ENCODE data around the gene DNAH10. TPM values are rescaled to one million over a fixed set of nuclear protein-coding genes. Genes with fewer than 3 reads are reported as not detected.

DNAH10 gene
- total and polyA plus RNA-seq, 2 of the 13 experiments (the other 11 are each of a cell fraction or from before 2014, with no cell fraction given) = 0.01 to 0.02 TPM

DNA sequence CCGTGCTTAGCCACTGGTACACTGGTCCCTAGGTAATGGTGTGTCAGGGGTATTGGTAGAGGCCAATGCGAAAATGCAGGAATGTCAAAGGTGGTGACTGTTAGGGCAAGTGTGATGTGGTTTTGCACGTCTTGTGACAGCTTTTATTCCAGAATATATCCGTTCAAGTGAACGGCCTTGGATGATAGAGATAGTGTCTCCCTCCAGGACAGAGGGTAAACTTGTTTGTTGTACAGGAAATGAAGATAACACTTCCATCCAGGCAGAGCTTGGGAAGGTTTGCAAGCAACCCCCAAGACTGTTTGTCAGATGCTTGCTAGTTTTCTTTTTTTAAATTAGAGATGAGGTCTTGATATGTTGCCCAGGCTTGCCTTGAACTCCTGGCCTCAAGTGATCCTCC, 84.2 kb downstream of the DNAH10 start (continued):
- TF ChIP-seq, protein P1, sequence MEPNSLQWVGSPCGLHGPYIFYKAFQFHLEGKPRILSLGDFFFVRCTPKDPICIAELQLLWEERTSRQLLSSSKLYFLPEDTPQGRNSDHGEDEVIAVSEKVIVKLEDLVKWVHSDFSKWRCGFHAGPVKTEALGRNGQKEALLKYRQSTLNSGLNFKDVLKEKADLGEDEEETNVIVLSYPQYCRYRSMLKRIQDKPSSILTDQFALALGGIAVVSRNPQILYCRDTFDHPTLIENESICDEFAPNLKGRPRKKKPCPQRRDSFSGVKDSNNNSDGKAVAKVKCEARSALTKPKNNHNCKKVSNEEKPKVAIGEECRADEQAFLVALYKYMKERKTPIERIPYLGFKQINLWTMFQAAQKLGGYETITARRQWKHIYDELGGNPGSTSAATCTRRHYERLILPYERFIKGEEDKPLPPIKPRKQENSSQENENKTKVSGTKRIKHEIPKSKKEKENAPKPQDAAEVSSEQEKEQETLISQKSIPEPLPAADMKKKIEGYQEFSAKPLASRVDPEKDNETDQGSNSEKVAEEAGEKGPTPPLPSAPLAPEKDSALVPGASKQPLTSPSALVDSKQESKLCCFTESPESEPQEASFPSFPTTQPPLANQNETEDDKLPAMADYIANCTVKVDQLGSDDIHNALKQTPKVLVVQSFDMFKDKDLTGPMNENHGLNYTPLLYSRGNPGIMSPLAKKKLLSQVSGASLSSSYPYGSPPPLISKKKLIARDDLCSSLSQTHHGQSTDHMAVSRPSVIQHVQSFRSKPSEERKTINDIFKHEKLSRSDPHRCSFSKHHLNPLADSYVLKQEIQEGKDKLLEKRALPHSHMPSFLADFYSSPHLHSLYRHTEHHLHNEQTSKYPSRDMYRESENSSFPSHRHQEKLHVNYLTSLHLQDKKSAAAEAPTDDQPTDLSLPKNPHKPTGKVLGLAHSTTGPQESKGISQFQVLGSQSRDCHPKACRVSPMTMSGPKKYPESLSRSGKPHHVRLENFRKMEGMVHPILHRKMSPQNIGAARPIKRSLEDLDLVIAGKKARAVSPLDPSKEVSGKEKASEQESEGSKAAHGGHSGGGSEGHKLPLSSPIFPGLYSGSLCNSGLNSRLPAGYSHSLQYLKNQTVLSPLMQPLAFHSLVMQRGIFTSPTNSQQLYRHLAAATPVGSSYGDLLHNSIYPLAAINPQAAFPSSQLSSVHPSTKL (CRISPR knock-in tag; IDR thresholded peaks at IDR 0.05) = no peak

DNA sequence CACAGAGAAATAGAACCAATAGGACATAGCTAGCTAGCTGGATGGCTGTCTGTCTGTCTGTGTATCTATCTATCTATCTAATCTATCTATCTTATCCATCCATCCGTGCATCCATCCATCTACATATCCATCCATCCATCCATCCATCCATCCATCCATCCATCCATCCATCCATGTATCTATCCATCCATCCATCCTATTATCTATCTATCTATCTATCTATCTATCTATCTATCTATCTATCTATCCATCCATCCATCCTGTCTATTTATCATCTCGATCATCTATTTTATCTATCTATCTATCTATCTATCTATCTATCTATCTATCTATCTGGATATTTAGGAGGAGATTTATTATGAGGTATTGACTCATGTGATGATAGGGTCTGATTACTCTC, 84.9 kb downstream of the DNAH10 start:
- Histone ChIP-seq H3K27ac (ENCODE audit: extremely low read length, insufficient read depth, low read length) (no peak overlapping the region), H4K20me1 (ENCODE audit: insufficient read depth, low read length) (no peaks in the 10 kb centered on the region), H3K79me2 (ENCODE audit: insufficient read depth, low read length) (no peaks in the 10 kb centered on the region), H3K9ac (ENCODE audit: insufficient read depth, low read depth, low read length) (no peak overlapping the region), H3K4me1 (ENCODE audit: insufficient read depth, low read length) (no peaks in the 10 kb centered on the region), H3K9me3 (ENCODE audit: low read length) (no peaks in the 10 kb centered on the region), H3K27me3 (ENCODE audit: control insufficient read depth in 1 of 2, insufficient read depth in 2 of 2, low read length in 2 of 2) (peaks cover 1 to 31% of the 10 kb centered on the region in 2 experiments; a peak in 2 of 5 replicates), H3K4me2 (ENCODE audit: low read depth, low read length) (no peak overlapping the region), H2AFZ (ENCODE audit: low read length) (no peak overlapping the region), H3K4me3 (replicated peaks in 1 of 3; ENCODE audit: insufficient read depth in 1 of 3, low read depth in 2 of 3, low read length in 3 of 3) (no peak overlapping the region), H3K36me3 (replicated peaks in 1 of 2; ENCODE audit: control insufficient read depth in 1 of 2, insufficient read depth in 2 of 2, low read length in 2 of 2) (no peaks in the 10 kb centered on the region)
- no peak for TF ChIP-seq NFIB (CRISPR knock-in tag; IDR thresholded peaks at IDR 0.05; ENCODE audit: borderline replicate concordance)
- TF ChIP-seq ZNF790 (CRISPR knock-in tag; IDR thresholded peaks at IDR 0.05; ENCODE audit: borderline replicate concordance) = no peak
- TF ChIP-seq, protein P2, sequence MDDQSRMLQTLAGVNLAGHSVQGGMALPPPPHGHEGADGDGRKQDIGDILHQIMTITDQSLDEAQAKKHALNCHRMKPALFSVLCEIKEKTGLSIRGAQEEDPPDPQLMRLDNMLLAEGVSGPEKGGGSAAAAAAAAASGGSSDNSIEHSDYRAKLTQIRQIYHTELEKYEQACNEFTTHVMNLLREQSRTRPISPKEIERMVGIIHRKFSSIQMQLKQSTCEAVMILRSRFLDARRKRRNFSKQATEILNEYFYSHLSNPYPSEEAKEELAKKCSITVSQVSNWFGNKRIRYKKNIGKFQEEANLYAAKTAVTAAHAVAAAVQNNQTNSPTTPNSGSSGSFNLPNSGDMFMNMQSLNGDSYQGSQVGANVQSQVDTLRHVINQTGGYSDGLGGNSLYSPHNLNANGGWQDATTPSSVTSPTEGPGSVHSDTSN (CRISPR knock-in tag; IDR thresholded peaks at IDR 0.05; ENCODE audit: borderline replicate concordance) = no peak
- TF ChIP-seq ZNF614 (CRISPR knock-in tag; IDR thresholded peaks at IDR 0.05; ENCODE audit: borderline replicate concordance) = no peak
- TF ChIP-seq, protein P3, sequence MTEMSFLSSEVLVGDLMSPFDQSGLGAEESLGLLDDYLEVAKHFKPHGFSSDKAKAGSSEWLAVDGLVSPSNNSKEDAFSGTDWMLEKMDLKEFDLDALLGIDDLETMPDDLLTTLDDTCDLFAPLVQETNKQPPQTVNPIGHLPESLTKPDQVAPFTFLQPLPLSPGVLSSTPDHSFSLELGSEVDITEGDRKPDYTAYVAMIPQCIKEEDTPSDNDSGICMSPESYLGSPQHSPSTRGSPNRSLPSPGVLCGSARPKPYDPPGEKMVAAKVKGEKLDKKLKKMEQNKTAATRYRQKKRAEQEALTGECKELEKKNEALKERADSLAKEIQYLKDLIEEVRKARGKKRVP (CRISPR knock-in tag; IDR thresholded peaks at IDR 0.05) = no peak
- TF ChIP-seq, protein P4, sequence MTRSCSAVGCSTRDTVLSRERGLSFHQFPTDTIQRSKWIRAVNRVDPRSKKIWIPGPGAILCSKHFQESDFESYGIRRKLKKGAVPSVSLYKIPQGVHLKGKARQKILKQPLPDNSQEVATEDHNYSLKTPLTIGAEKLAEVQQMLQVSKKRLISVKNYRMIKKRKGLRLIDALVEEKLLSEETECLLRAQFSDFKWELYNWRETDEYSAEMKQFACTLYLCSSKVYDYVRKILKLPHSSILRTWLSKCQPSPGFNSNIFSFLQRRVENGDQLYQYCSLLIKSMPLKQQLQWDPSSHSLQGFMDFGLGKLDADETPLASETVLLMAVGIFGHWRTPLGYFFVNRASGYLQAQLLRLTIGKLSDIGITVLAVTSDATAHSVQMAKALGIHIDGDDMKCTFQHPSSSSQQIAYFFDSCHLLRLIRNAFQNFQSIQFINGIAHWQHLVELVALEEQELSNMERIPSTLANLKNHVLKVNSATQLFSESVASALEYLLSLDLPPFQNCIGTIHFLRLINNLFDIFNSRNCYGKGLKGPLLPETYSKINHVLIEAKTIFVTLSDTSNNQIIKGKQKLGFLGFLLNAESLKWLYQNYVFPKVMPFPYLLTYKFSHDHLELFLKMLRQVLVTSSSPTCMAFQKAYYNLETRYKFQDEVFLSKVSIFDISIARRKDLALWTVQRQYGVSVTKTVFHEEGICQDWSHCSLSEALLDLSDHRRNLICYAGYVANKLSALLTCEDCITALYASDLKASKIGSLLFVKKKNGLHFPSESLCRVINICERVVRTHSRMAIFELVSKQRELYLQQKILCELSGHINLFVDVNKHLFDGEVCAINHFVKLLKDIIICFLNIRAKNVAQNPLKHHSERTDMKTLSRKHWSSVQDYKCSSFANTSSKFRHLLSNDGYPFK (CRISPR knock-in tag; IDR thresholded peaks at IDR 0.05; ENCODE audit: borderline replicate concordance) = no peak
- TF ChIP-seq GATA4 (IDR thresholded peaks at IDR 0.05; ENCODE audit: borderline replicate concordance, low read depth) = no peak
- TF ChIP-seq GATAD1 (CRISPR knock-in tag; IDR thresholded peaks at IDR 0.05) = no peak
- TF ChIP-seq TEAD2 (CRISPR knock-in tag; IDR thresholded peaks at IDR 0.05) = no peak
- ATAC-seq (no peak), DNase-seq (ENCODE audit: low spot score) (no peak), FAIRE-seq (no peak)
- WGBS (ENCODE audit: low lambda C conversion rate) = 13% methylated on average over 2 of the region's 2 CpGs
- ChIA-PET POLR2A (no interaction called here), CTCF (ENCODE audit: low intra/inter-chr PET ratio, low total read pairs) (no interaction called here)
- BruUV-seq (replicated peaks) = no TSS peak
- in situ Hi-C loops (cut with HindIII; ENCODE audit: extremely low pct_ligation_motif_present, low pct_unique_long_range_greater_than_20kb) (no loop called here), intact Hi-C loops (cut with micrococcal nuclease; ENCODE audit: unreplicated experiment) (no loop called here)
